Islet precursor cell (in vitro differentiated cells): ENCODE results near the gene VAT1.

Source experiments
- DNase-seq: peaks from one replicate; pipeline ENCODE4 v3.0.0-alpha.2; 2018

The VAT1 gene

DNA sequence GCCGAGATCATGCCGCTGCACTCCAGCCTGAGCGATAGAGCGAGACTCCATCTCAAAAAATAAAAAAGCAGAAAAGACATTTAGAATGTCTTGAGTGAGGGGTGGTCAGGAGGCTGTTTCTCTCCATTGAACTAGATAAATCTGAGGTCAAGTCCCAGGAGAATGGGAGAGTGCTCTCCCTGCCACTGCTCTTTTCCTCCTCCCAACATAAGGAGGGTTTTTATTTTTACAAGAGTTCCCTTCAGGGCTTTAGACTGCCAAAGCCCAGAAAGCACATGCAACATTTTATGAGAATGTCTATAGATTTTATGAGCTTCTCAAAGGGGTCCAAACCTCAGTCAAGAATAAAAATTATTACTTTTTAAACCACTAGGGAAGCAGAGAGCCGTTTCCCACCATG, 4.4 kb upstream of the VAT1 start:
- DNase-seq = no peak

DNA sequence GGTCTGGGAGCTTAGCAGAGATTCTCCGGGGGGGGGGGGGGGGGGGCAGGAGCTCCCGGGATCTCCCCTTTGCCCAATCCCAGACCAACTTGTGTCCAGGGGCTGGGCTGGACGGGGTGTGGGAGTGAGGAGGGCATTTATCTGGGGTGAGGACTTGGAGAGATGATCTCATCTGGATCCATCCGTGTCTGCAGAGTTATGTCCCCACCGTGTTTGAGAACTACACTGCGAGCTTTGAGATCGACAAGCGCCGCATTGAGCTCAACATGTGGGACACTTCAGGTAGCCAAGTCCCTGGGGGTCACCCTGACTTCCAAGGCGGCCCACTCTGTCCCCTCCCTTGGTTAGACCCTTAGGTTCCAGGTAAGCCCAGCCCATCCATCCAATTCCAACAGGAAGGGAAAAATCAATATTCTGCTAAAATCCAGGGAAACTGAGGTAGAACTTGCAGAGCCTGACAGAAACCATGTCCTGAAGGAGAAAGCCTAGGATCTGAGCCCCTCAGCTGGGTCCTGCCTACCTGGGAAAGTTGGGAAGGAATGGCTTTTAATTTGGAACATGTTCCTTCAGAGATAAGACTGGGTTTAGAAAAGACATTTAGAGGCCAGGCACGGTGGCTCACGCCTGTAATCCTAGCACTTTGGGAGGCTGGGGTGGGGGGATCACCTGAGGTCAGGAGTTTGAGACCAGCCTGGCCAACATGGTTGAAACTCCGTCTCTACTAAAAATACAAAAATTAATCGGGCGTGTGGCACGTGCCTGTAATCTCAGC, 3.8 kb upstream of the VAT1 start:
- no peak for DNase-seq

- DNase-seq = no peak
These were observed 3.1 kb upstream of the VAT1 start for GRCh38 chr17:43025290-43025657.

- DNase-seq = peak; percentile 99
These were observed 2.5 kb upstream of the VAT1 start, which contains the start of gene RND2 for GRCh38 chr17:43024407-43025289. Gene RND2 (plus strand): TSS chr17:43025231. CDS start chr17:43025348, 117 bp downstream.

GRCh38 chr17:43020789-43021740, 1.1 kb downstream of the VAT1 start:
- DNase-seq = peak; percentile 95

DNA sequence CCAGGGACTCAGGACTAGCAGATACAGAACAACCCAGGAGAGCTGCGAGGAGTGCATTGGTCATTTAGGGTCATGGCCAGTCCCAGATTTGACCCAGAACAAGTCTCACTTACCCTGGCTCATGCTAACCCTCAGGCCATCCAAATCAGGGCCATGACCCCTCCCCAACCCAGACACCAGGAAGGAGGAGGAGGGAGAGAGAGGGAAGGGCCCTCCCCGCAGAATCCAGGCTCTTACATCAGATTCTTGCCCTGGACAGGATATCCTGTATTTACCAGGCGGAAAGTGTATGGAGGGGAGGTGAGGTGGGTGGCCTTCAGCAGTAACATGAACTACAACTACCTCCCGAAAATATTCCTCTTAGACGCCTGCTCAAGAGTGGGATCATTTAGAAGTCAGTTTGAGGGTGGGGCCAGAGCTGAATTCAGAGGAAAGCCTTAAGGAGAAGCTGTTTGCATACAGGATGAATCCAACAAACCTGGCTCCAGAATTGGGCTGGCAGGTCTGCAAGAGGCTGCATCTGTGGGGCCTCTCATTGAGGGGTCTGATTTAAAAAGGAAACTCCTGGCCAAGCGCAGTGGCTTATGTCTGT, 2.1 kb downstream of the VAT1 start:
- DNase-seq = peak; percentile 86

- DNase-seq = no peak
These were observed 2.8 kb downstream of the VAT1 start for GRCh38 chr17:43019418-43019817.

DNA sequence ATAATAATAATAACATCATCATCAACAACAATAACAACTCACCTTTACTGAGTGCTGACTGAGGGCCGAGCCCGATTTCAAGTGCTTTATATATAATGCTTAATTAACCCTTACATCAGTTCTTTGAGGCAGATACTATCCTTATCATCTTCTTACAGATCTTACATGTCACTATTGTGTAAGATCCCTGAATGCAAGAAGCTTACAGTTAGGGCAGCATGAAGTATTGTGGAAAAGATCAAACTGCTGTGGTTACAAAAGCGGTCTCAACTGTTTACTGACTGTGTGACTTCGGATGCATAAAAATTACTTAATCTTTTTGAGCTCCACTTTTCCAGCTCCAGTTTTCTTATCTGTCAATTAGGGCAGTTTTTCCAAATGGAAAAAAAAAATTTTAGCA, 3.3 kb downstream of the VAT1 start:
- DNase-seq = no peak

GRCh38 chr17:43018008-43018853, 4.0 kb downstream of the VAT1 start:
- peak; percentile 81 for DNase-seq

GRCh38 chr17:43016216-43016615, 6.0 kb downstream of the VAT1 start:
- no peak for DNase-seq

DNA sequence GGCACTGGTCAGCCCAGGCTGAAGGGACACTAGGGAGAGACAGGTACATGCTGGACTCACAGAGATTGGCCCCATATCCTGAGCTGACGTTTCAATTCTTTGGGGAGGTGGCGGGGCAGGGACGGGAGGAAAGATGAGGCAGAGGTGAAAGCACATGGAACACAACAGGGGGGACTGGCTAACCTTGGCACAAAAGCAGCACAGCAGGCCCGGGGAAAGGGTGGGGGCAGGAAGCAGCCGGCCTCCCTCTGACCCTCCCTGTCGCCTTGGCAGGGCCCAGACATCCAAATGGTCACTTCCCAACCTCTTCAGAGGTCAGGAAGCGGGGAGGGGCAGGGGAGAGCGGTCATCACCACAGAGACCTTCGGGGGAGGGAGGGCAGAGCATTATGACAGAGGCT, 6.6 kb downstream of the VAT1 start:
- no peak for DNase-seq

DNA sequence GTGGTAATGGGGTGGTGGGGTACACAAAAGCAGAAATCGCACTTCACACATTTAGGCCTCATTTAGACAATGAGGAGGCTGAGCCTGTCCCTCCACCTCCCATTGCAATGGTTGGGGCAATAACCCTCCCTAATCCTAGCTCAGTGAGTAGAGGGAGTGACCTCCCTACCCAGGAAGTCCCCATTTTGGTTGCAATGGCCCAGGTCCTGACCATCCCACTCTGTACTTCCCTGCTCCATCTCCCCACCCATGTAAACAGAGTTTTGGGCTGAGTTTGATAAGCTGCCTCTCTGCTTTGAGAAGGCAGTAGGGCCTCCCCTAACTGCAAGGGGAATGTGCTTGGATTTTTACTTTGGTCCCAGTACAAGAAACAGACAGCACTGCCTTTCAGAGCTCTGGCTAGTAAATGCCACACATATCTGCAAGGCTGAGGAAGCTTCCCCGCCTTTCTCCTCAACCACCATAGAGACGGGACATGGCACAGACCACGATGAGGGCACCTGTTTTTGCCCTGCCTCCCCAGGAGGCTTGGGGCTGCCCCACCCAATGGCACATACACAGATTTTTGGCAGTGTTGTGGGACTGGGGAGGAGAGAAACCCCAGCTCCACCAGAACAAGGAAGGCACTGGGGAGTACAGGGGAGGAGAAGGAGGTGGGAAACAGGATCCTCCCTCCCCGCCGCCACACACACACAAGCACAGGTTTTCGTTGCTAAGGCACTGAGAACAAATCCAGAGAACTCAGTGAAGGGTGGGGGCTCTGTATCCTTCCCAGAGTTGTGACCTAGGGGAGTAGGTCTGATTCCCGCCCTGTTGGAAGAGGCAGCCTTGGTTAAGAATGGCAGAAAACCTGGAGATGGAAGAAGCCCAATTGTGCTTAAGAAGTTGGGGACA, 7.3 kb downstream of the VAT1 start:
- DNase-seq = no peak

DNA sequence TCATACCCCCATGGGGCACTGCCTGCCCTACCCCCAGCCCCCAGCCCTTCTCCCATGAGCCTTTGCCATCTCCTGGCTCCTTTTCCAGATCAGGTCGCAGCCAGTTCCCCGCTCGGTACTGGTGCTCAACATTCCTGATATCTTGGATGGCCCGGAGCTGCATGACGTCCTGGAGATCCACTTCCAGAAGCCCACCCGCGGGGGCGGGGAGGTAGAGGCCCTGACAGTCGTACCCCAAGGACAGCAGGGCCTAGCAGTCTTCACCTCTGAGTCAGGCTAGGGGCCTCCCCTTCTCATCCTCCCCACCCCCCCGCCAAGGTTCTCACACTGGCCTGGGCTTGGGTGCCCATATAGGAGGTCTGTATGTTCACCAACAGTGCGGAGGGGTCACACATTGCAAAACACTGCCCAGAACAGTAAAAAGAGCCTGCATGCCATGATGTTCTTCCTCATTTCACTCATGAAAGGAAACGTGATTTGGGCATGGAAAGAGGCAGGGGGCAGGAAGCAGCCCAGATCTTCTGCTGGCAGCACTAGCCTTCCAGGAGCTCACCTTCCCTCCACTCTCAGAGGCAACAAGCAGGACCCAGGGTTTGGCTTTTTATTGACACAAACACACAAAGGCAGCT, 8.1 kb downstream of the VAT1 start:
- no peak for DNase-seq

GRCh38 chr17:43013296-43013695, 8.9 kb downstream of the VAT1 start:
- no peak for DNase-seq

- DNase-seq = no peak
These were observed 10.3 kb downstream of the VAT1 start for GRCh38 chr17:43011728-43012472.

DNA sequence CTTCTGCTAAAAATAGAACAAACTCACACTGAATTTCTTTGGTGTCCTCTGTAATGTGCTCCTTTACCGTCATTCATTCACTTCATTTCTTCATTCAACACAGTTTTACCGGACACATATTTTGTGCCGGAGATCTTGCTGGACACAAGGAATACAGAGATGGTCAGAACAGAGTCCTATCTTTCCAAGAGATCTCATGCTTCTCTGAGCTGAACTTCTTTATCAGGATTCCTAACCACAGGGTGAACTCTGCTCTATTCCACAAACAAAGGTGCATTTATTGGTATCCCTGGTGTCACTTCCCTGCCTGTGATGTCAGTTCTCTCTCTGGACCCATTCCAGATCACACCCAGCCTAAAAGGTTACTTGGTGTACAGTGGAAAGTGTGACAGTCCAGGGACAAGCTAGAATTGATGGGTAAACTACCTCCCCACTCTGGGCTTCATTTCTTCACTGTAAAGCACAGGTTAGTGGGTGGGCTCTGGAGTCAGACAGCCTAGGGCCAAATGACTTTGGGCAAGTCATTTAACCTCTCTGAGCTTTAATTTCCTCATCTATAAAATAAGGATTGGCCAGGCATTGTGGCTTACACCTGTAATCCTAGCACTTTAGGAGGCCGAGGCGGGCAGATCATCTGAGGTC, 11.4 kb downstream of the VAT1 start:
- DNase-seq = peak; percentile 79

DNA sequence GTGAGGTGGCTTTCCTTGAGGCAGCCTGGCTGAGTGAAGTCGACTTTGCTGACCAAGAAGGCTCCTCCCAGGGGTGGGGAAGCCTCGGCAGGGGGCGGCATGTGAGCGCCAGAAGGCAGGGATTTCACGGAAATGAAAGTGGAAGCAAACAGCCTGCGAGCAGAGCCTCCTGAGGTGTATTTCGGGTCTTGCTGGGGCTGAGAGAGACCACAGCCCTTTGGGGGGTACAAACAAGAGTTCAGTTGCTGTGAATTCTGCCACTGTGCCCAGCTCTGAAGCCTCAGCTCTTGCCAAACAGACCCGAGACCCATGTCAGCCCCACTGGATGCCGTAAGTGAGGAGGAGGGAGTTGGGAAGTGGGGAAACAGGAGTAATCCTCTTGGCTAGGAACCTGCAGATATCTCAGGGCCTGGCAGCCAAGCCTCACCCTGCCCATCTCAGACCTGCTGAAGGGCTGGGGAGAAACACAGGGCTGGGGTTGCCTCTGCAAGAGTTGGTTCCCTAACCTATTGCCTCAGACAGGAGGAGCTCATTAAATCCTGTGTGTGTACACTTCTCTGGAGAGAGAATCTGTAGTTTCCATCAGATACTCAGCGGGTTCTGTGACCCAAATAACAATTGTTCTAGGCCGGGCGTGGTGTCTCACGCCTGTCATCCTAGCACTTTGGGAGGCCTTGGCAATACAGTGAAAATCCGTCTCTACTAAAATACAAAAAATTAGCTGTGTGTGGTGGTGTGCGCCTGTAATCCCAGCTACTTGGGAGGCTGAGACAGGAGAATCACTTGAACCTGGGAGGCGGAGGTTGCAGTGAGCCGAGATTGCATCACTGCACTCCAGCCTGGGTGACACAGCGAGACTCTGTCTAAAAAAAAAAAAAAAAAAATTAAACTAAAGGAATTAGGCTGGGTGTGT, 15.3 kb downstream of the VAT1 start, which contains the start of gene IFI35:
Gene IFI35, plus strand, starts transcription at position 146 of the 913 bp plus-strand sequence. Its CDS starts 164 bp downstream, at position 310.
- DNase-seq = peak; percentile 92
